Anterior cingulate cortex (tissue), 58 donors: ENCODE measurements around the gene GRK6.

Experiments used
- DNase-seq, 58 donors: peaks; one replicate each; lab custom pipeline; 2025; lab: John Stamatoyannopoulos, UW

Gene GRK6

DNA sequence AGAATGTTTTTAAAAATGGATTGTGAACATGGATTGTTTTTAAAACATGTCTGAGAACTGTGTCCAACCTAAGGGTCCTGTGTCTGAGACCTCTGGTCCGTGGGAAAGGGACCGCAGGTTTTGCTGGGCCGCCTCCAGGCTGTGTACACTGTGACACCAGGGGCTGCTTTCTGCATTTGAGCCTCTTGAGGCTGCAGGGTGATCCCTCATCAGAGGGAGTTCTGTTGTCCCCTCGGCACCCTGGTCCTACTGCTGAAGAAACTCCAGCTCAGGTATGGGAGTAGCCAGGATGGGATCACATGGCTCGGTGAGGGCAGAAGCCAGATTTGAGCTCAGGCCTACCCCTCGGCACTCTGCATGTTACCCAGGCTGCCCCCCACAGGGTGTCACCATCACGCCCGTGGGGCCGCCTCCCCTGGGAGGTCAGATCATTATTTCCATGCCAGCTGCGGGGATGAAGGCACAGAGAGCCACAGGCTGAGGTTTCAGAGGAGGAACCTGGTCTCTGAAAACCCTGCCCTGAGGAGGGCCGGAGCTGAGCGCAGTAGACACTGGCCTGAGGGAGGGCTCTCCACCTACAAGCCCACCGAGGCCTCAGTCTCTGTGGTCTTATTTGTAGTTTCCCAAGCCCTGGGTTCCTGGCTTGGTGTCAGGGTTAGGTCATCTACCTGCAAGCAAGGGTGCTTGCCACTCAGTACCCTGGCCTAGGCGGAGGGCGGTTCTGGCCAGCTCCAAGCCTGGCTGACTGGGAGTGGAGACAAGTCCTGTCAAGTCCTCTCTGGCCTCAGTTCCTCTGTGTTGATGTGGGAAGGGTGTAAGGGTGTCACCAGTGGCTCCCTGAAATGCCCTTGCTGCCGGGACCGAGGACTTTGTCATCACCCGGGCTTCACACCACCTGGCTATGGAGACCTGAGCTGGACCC is 22.9 kb downstream of the GRK6 start:
- DNase-seq, result no peak

DNA sequence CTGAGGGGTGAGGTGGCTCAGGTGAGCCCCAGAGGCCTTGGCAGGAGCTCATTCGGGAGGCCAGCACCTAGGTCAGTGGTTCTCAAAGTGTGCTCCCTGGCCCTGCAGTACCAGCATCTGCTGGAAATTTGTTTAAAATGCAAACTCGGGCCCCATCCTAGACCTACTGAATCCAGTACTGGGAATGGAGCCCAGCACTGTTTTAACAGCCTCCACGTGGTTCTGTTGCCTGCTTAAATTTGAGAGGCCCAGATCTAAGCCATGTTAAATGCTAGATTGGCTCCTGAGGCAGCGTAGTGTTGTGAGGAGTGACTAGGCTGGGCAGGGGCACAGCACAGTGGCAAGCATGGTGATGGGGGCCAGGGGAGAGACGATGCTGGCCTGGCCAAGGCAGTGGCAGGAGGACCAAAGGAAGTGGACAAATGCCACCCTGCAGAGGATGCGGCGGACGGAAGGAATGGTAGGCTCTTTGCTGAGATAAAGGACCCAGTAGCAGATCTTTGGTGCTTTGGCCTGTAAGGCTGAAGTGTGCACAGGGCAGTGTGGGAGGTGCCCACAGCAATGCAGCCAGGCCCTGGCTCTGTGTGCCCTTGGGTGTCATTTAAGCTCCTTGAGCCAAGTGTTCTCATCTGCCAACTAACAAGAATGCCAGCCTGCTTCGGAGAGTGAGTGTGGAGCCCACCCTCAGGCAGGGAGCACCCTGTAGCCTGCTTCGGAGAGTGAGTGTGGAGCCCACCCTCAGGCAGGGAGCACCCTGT is 24.4 kb downstream of the GRK6 start:
- DNase-seq, result peak in 31 of 58 donors; percentile 13 to 69 (median 35)

DNA sequence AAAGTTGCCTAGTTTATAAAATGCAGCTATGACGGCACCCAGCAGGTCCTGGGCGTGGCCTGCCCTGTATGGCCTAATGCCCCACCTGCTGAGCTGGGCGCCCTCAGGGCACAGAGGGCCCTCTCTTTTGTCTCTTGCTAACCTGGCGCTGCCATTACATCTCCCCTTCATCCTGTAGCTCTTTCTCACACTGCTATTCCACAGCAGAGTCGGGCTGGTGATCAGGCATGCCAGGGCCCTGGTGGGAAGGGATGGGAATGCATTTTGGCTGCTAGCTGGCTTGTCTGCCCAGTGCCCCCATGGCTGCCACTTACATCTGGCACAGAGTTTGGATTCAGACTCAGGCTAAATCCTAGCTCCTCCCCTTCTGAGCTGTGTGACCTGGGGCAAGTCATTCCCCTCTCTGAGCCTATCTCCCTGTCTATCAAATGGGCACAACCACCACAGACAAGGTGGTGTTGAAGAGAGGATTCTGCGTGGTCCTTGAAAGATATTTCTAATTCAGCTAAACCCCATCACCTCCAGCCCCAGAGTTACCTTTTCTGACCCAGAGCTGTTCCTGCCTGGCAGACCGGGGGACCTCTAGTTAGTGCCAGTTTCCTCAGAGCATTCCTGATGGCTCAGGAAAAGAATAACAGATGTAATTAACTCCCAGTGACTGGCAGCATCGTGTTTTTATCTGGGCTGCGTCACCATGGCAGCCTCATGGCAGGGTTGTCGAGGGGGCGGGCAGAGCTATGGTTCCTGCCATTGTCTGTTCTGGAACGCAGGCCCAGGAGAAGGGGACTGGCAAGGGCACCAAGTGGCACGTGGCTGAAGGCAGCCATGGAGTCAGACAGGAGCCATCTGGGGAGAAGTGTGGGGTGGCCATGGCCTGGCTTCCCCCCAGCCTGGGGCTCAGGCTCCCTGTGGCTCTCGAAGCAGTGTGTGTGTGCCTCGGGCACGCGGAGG is 26.5 kb downstream of the GRK6 start:
- peak in 50 of 58 donors; percentile 13 to 78 (median 48) for DNase-seq

DNA sequence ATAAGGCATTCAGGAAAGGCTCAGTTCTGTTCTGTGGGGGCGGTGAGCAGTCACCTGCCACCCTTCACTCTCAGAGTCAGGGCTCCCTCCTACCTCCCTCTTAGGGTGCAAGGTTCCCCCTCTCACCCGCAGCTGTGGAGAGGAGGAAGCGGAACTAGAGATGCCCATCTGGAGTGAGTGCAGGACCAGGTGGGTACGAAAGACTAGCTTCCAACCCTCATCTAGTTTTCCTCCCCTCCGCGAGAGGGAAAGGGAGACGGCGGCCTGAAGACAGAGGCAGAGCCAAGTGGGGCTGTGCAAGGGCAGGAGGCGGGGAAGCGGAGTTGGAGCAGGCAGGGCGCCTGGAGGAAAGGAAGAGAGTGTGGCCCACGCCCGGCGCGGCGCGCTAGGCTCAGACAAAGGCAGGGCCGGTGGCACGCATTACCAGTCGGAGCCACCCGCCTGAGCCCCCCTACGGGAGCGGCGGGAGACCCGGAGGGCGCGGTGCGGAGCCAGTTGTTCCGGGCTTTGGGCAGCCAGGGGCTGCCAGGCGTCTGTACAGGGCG is 27.4 kb downstream of the GRK6 start:
- DNase-seq, result peak in 27 of 58 donors; percentile 18 to 77 (median 56)

DNA sequence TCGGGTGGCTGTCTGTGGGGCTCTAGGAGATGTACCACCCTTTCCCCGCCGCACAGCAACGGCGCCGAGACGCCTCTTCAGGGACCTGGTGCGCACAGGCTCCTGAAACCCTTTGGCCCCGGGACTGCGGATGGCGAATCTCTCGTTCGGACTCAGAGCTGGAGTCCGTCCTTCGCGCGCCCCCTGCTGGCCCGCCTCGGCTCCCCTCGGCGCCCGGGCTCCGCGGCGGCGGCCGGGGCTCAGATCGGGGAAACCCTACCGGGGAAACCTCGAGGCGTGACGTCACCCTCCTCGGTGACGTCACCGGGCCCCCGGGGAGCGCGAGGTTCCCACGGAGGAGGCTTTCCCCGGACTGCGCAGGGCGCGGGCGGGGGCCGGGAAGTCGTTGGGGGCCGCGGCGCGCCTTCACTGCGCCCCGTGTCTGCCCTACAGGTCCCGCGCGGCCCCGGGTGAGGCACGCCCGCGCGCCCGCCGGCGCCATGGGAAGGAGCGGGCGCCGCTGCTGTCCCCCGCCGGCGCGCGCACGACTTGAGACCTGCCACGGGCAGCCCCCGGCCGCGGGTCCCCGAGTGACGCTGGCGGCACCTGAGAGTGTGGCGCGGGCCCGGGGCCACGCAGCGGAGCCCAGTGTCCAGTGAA is 28.0 kb downstream of the GRK6 start:
- DNase-seq, result peak in 57 of 58 donors; percentile 40 to 93 (median 79)

DNA sequence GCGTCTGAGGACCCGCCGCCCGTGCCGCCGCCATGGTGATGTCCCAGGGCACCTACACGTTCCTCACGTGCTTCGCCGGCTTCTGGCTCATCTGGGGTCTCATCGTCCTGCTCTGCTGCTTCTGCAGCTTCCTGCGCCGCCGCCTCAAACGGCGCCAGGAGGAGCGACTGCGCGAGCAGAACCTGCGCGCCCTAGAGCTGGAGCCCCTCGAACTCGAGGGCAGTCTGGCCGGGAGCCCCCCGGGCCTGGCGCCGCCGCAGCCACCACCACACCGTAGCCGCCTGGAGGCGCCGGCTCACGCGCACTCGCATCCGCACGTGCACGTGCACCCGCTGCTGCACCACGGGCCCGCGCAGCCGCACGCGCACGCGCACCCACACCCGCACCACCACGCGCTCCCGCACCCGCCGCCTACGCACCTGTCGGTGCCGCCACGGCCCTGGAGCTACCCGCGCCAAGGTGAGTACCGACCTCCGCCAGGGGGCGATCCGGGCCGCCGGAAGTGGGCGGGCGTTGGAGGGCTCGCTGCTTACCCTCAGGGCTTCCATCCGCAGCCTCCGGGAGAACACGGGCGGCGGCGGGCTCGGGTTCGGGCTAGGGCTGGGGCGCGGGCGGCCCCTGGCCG is 28.7 kb downstream of the GRK6 start:
- peak in 46 of 58 donors; percentile 16 to 79 (median 56) for DNase-seq

DNA sequence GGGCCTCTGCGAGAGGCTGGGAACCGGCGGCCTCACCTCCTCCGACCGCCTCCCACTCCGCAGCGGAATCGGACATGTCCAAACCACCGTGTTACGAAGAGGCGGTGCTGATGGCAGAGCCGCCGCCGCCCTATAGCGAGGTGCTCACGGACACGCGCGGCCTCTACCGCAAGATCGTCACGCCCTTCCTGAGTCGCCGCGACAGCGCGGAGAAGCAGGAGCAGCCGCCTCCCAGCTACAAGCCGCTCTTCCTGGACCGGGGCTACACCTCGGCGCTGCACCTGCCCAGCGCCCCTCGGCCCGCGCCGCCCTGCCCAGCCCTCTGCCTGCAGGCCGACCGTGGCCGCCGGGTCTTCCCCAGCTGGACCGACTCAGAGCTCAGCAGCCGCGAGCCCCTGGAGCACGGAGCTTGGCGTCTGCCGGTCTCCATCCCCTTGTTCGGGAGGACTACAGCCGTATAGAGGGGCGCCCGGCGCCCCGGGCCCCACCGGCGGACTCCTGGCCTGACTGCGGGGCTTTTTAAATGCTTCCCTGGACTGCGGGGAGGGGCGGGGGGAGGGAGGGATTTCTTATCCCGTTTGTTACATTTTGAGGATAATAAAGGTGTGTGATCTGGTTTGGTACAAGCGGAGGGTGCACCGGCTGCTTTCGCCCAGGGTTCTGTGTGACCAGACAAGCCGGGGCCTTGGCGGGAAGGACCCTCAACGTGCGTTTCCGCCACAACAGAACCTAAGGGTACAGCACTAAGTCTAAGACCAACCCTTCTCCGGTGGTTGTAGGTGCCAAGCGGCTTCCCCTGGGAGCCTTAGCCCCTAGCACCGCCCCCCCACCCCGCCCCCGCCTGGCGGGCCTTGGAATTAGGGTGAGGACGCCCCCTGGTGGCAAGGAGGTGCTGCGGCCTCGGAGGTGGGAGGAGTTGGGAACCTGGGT is 29.4 kb downstream of the GRK6 start:
- DNase-seq, result peak in 55 of 58 donors; percentile 22 to 90 (median 74)

DNA sequence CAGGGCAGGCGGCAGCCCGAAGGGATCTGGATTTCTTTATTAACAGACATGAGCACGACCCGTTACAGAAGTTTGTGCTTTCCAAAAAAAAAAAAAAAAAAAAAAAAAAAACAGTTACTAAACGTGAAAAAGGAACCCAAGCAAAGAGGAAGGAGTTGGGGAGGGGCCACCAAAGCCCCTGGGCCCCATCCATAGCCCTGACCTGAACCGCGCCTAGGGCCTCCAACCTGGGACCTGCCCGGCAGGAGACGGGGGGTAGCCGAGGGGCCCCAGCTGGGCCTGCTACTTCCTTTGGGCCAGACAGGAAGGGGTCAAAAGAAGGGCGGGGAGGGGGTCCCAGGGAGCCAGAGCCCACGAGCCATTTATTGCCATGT is 30.1 kb downstream of the GRK6 start:
- no peak for DNase-seq

DNA sequence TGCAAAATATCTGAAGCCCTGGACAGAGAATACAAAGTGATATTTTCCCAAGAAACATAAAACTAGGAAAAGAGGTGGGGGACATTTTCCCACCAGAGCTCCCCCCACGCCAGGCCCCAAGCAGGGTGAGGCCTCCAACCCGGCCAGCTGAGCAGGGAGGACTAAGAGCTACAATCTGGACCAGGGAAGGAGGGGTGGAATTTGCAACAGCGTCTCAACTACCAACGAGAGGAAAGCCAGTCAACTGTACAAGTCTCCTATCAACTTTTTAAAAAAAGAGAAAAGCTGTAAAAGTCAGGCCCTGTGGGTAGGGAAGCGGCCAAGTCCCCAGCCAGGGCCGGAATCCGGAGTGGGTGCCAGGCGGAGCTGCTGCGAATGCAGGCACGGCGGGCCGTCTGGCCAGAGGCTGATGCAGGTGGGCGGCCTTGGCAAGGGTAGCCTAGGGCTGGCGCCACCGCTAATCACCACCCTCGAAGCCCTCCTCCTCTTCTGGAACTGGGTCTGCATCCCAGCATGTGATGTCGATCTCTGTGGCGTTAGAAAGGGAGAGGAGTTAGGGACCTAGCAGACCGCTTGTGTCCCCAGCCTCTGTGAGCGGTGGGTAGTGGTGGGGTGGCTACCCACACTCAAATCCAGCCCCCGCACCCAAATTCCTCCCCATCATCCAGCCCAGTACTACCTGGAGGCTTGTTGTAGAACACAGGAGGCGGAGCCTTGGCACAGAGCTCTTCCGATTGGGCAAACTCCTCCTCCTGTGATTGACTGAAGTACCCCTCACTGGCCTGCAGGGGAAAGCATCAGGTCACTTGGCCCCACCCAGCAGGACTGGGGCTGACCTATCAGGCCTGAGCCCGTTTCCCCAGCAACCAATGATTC is 30.7 kb downstream of the GRK6 start:
- peak in 55 of 58 donors; percentile 23 to 95 (median 79) for DNase-seq

DNA sequence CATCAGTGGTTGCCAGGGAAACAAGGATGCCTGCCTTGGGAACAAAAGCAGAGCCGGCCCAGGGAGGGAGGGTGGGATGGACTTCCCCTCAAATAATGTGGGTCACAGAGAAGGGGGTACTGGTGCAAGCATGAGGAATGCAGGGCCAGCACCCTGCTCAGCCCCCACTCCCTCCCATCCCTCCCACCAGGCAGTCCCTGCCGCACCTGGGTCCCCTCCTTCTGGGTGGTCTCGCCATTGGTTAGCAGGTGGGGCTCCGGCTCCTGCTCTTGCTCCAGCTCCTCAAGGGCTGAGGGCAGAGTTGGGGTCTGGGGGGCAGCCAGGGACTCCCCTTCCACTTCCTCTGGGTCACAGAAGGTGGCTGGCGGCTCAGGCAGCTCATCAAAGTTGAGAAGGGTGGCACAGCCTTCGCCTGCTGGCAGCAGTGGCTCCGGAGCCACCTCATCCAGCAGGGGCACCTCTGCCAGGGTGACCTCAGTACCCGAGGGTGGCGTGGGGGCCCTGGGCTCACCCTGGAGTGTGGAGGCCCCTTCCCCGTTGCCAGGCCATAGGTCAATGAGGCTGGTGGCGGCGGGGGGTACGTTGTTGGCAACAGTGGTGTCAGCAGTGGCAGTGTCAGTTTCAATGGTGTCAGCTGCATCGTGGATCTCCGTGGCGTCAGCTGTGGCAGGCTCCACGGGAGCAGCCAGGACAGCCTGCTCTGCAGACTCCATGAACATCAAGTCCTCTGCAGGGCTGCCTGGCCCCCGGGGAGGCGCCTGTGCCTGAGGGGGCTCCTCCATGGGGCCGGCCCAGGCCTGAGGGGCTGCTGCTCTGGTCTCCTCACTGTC is 31.6 kb downstream of the GRK6 start:
- peak in 1 of 58 donors; percentile 32 for DNase-seq

DNA sequence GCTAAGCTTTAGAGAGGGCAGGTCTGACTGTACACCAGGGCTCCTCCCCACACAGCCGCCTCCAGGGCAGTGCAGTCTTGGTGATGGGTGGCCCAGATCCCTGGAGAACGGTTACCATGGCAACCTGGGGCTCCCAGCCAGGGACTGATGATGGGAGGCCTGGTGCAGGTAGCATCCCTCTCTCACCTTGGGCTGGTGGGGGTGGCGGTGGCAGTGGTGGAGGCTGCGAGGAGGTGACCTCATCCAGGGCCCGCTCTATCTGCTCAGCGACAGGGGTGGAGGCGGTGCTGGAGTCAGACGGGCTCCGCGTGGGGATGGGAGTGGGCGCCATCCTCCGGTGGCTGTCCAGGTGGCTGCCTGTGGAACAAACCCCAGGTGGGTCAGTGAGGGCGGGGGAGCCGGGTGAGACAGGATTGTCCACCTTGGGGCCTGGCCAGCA is 32.5 kb downstream of the GRK6 start:
- peak in 23 of 58 donors; percentile 17 to 72 (median 38) for DNase-seq

DNA sequence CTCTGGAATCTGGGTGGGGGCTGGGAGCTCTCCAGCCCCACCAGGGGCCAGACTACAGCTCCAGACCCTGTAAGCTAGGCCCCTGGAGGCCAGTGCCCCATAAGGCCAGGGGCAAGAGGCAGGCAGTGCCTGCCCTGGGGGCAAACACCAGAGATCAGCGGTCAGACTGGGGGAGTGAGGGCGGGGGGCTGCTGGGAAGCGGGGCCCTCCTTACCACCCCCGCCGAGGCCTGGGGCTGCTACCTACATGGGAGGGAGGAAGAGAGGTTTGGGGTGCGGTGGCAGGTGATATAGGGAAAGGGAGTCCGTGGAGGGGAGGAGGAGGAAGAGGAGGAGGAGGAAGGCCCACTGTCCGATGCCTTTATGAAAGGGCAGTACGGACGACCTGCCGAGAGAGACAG is 32.9 kb downstream of the GRK6 start:
- no peak for DNase-seq

DNA sequence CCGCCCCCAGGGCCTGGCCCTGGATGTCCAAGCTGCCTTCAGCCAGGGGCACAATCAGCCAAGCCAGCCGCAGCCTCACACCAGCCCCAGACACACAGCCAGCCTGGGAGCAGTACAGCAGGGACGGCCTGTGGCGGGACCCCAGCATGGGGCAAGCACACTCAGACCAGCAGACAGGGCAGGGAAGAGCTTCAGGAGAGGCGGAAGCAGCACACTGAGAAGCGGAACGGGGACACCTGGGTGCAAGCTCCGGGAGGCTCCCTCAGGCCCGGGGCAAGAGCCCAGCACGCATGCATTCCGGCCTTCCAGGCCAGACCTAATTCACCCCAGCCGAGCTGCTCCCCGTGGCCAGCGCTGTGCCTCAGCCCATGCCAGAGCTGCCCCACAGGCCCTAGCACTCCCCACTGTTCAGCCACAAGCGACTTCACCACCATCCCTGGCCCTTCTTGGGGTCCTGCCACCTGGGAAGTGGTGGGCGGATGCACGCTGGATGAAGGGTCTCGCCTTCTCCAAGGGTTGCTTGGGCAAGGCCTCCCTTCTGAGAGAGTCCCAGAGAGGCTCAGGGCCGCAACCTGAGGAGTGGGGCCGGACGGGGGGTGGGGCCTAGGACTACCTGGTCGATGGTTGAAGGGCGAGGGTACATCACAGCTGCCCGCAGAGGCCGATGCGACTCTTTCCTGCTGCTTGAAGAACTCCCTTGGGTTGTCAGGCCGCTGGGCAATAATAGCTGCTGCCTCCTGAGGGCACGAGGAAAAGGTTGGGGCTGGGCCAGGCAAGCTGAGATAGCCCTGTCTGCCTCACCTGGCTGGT is 33.5 kb downstream of the GRK6 start:
- no peak for DNase-seq

DNA sequence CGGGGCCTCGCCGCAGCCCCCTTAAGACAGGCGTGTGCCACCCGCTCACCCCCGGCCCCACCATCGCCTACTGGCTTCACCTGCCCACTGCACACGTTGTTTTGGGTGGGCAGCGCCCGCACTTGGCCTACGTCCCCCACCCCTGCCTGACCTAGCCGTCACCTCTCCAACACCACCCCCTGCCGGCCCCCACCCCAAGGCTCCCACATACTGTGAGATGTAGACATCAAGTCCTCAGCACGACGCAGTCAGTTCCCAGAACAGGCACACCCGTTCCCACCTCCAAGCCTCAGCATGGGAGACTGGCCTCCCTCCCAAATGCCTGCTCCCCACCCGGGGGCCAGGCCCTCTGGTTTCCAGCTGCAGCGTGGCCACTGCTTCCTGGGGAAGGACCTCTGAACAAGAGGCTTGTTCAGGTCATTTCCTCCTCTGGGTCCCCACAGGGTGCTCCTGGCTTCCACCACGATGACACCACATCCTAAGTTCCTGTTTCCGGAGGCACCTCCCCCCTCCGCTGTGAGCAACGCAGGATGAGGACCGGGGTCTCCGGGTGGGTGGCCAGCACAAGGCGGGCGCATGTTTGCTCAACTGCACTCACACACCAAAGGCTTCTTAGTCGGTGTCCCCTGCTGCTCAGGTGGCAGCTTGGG is 35.7 kb downstream of the GRK6 start:
- no peak for DNase-seq

DNA sequence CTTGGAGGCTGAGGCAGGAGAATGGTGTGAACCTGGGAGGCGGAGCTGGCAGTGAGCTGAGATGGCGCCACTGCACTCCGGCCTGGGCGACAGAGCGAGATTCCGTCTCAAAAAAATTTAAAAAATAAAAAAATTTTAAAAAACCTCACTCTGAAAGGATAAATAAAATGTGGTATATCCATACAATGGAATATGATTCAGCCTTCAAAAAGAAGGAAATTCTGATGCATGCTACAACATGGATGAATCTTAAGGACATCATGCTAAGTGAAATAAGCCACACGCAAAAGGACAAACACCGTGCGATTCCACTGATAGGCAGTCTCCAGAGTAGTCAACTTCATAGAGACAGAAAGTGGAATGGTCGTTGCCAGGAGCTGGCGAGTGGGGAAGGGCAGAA is 38.6 kb downstream of the GRK6 start:
- DNase-seq, result no peak
